HG03196 (cell line): ENCODE results near the gene DPP6.

Source experiments
- ATAC-seq: cut with Tn5 transposase; IDR thresholded peaks from one replicate; pipeline ENCODE4 v1.9.1; 2021; ENCODE audit not compliant: unreplicated experiment

DPP6 gene

DNA sequence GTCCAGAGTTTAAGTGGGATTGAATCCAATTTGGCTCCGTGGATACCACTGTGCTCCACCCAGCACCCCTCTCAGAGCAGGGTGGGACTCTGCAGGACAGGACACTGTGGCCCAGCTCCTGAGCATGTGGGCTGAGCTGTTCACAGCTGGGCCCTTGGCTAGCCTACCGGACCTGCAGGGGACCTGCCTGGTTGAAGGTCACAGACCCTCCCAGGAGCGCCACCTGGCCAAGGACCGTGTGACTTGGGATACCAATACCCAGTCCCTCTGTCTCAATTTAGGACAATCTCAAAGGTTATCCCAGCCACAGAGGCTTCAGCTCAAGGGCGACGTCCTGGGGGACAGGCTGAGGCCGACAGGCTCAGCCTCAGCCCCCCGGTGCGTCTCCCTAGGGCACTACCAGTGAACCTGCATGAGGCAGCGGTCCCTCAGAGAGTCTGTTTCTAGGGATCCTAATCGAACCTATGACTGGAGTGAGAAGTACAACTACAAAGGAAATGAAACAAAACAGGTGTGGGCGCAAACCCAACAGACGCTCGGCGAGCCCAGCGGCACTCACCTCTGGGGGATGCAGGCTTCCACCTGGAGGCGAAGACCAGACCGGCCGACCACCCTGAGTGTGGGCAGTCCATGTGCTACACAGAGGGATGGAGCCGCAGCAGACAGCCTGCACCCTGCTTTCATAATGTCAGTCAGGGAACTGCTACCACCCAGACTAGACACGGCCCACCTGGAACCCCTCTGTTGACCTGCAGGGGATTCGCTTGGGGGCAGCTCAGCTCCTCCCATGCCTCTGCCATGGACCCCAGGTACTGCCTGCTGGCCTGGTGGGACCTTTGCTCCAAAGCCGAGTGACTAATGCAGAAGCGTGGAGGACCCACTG is 847.0 kb downstream of the DPP6 start:
- ATAC-seq: no peak

DNA sequence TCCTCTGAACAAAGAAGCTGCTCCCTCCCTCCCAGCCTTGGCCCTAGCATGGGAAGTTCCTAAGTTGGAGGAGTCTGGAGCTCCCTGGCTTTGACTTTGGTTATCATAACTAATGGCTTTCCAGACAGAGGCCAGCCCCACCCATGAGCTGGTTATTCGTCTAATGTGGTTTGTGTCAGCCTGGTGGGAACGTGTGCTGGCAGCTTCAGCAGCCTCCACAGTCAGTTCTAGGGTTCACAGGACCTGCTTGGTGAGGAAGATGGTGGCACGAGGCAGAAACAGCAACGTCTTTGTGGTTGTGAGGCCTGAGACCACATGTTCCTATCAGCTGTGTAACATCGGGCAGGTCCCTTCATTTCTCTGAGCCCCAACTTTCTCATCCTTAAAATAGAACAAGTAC is 847.7 kb downstream of the DPP6 start:
- no peak for ATAC-seq

DNA sequence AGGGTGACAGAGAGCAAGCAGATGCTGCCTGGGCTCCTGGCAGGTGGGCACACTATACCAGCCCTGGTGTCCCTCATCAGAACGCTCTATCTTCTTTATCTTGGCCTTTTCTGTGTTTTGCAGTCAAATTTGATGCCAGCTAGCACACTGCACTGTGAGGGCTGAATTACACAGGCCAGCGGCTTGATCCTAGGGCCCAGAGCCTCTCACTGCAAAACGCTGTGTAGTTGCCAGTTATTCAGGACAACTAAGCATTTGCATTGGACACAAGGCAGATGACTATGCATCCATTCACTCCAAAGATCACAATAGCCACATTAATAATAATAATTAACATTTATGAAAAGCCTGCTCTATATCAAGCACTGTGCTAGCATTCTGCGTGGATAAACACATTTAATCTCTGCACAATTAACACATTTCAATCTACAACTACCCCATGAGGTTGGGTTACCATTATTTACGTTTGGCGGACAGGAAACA is 850.4 kb downstream of the DPP6 start:
- ATAC-seq: no peak

DNA sequence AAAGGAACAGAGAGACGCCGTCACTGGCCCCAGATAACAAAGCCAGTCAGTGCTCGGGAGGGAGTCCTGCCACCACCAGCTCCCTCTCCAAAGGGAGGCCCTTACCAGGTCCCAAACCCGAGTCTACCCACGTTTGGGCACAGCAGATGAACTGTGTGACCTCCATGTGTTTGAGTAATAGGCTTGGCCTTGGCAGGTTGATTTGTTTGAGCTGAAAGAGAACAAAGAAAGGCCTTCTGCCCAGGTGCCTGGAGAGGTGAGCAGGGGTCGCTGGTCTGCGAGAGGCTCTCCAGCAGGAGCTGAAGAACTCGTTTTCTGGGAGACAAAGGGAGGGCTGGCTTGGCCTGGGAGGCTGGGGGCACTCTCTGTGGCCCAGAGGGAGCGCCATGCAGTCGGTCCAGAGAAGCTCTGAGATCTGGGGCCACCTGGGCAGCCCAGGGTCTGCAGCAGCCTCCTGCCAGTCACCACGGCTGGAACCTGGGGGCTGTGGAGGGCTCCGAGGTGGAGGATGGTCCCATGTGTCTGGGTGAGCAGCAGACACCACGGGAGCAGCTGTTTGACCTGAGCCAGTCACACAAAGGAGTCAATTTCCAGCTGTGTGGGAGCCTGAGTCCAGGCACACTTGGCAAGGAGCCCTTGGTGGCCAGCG is 851.0 kb downstream of the DPP6 start:
- ATAC-seq: no peak

DNA sequence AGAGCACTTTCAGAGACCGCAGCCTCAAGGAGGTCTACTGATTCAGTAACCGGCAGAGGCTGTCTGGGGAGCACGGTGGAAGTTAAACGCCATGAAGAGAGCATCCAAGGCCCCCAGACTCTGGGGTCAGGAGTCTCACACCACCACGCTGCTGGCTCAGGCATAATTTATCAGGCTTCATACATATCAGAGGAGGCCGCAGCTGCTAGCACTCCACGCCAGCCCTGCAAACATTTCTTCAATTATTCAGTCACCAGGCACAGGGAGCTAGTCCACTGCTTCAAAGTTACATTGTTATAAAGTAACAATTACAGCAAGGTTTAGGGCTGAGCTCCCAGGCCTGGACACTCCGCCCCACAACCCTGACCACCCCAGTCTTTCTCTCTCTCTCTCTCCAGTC is 852.9 kb downstream of the DPP6 start:
- ATAC-seq: no peak

DNA sequence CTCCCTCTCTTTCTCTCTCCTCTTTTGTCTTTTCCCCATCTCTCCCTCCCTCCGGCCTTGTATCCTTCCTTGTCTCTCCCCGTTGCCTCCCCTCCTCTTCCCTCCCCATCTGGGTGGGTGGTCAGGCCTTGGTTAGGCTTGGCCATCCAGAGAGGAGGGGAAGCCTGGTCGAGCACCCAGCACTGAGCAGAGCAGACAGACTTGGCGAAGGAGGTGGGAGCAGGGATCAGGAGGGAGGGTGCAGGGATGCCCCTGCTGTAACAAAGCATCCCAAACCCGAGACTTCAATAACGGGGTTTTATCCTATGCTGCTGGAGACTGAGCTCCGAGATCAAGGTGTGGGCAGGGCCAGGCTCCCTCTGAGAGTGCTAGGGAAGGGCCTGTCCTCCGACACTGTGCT is 853.4 kb downstream of the DPP6 start:
- no peak for ATAC-seq

DNA sequence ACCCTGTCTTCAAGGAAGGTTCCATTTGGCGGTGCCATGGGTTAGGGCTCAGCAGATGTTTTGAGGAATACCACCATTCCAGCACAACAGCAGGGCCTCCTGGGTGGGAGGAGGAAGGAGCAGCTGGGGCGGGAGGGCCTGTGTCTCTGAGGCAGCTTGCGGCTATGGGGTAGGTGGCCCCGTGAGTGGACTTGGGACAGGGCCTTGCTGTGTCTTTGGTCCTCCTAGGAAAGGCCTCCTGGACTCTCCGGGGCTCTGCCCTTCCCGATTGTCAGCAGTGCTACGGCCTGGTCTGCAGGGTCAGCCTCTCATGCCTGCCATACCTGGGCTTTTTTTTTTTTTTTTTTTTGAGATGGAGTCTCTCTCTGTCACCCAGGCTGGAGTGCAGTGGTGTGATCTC is 854.0 kb downstream of the DPP6 start:
- ATAC-seq: no peak

DNA sequence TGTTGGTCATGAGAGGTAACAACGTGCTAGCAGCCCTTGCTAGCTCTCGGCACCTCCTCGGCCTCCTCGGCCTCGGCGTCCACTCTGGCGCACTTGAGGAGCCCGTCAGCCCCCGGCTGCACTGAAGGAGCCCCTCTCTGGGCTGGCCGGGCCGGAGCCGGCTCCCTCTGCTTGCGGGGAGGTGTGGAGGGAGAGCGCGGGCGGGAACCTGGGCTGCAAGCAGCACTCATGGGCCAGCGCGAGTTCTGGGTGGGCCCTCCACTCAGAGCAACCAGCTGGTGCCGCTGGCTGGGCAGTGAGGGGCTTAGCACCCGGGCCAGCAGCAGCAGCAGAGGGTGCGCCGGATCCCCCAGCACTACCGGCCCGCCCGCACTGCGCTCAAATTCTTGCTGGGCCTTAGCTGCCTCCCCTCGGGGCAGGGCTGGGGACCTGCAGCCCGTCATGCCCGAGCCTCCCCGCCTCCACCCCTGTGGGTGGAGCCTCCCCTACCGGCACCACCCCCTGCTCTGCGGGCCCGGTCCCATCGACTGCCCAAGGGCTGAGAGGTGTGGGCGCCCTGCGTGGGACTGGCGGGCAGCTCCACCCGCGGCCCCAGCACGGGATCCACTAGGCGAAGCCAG is 854.6 kb downstream of the DPP6 start:
- ATAC-seq: no peak

DNA sequence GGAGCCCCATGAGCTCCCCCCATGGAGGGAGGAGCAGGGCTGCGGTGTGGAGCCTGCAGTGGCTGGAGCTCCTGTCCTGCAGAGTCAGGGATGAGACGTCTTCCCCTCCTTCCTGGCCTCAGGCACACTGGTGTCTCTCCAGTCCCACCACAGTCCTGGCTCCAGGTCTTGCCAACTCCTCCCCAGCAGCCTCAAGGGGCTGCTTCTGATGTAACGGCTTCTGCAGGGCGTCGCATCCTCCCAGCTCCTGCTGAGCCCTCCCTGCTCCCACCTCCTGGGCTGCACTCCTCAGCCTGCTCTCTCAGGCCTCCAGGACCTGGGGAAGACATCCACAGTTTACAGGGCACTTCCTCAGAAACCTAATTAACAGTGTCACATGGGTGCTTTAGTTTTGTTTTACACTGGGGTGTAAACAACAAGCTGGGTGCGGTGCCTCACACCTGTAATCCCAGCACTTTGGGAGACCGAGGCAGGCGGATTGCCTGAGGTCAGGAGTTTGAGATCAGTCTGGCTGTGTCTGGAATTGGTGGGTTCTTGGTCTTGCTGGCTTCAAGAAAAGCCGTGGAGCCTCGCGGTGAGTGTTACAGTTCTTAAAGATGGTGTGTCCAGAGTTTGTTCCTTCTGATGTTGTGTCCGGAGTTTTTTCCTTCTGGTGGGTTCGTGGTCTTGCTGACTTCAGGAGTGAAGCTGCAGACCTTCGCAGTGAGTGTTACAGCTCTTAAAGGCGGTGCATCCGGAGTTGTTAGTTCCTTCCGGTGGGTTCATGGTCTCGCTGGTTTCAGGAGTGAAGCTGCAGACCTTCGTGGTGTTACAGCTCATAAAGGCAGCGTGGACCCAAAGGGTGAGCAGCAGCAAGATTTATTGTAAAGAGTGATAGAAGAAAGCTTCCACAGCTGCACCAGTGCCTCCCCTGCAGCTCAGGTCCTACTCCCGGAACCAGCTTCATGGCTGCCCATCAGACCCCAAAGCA is 855.7 kb downstream of the DPP6 start:
- no peak for ATAC-seq

DNA sequence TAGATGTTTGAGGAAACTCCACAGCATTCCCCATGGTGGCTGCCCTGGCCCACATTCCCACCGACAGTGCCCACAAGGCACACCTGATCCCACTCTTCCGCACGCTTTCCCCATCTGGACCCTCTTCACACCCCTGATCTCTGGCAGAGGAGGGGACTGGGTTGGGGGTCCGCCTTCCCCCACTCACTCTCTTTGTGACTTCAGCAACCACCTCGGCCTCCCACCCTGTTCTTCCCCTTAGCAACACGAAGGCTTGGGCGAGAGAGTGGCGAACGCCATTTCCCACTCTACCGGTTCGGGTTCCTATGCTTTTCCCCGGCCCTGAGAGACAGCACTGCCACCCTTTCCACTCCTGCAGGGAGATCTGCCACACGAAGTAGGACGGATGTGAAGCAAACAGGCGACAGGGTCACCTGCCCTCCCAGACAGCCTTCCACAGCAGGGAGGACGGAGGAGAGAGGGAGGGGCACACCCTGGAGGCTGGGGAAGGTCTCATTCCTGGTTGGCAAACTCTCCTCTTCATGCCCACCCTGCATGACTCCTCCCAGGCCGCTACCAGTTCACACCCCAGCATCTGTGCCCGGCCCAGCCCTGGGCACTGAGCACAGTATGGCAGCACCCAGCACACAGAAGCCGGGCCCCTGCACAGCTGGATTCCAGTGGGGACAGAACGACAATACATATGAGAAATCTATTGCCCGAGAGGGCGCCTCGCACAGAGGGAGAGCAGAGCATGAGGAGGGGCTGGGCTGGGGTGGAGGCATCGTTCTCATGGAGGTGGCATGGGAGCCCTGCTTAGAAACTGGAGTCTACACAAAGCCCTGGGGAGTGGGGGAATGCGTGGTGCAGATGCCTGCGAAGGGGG is 857.3 kb downstream of the DPP6 start:
- ATAC-seq: no peak

DNA sequence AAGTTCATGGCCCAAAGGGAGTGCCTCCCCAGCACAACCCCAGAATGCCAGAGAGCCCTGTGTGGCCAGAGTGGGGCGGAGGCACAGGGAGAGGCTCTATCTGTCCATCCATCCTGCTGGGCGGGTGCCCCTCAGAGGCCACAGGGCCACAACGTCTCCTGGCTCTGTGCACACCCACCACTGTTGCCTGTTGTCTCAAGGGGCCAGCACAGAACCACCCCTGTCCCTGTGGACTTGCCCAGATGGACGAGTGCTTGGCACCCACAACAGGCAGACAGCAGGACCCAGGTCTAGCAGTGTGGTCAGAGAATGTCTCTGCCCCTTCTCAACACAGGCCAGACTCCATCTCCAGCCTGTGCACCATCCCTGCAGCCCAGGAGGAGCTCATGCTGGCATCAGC is 857.9 kb downstream of the DPP6 start:
- no peak for ATAC-seq

DNA sequence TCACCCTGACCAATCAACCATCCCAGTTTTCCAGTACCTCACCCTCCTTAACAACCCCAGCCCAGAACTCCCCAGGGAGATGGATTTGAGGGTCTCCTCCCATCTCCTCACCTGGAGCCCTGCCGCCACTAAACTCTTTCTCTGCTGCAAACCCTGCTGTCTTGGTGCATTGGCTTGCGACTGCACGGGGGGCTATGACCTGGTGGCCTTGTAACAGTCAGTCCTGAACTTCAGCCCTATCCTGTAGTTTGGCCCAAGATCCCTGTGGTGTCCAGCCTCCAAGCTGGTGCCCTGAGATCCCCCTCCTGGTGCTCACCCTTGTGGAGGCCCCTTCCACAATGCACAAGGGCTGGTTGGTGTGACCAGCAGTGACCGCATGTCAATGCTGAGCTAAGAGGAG is 858.8 kb downstream of the DPP6 start:
- ATAC-seq: no peak

DNA sequence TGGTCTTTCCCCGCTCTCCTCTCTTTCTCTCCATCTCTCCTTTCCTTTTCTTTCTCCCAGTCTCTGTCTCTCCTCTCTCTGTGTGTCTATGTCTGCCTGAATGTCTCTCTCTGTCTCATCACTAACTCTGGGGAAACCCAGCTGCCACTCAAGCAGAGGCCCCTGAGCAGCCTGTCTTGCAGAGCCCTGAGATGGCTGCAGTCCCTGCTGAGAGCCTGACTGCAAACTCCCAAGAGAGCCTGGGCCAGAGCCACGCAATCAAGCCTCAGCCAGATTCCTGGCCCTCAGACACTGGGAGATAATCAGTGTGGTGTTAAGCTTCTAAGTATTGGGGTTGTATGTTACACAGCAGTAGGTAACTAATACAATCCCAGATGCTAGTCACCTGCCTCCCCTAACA is 859.2 kb downstream of the DPP6 start:
- no peak for ATAC-seq

DNA sequence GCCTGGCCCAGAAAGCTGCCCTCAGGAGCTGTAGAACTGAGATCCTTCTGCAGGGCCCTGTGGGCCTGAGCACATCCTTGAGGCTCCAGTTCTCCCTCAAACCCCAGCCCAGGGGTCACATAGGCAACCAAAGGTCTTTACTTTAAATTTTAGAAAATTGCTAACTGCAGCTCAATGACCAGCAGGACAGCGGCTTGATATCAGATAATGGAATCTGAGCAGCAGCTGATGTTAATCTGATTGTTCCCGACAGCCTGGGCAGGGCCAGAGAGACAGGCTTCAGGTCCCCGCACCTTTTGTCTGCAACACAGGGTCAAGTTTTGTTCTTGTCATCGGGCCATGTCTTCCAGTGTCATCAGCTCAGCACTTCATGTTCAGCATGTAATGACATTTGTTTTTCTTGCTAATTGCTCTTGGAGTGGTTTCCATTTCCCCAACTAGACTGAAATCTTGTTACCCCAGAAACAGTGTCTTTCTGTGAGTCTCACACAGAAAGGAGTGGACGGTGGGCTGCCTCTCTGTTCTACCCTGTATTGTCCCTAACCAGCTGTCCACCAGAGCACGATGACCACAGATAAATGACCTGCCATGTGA is 859.8 kb downstream of the DPP6 start:
- no peak for ATAC-seq

DNA sequence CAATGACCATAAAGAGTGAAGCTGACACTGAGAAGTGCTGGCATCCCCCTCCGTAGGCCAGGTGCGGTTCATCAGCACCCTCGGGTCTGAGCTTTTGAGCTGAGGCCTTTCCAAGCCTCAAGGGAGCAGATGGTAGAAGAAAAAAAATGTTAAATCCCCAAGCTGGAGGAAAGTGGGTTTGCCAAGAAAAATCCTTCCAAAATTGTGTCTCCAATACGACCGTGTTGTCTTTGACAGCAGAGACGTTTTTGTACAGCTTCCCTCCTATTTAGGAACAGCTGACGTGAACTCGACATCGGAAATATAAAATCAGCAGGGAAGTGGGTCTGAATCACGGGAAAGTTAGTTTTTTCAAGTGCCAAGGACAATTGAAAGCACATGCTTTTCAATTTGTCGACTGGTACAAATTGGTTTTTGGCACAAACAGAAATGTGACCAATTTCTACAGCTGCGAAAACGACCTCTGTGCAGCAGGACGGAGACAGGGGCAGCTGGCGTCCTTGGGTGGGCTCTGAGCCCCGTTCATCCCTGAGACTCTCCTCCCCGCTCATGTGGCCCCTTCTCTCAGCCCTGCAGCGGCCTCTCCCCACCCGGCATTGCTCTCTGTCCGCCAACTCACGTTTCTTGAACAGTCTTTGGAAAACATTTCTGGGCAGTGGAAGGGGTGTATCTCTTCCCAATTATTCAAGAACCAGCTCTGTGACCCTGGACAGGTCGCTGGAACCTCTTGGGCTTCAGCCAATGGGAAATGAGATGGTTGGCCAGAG is 860.9 kb downstream of the DPP6 start:
- ATAC-seq: no peak

DNA sequence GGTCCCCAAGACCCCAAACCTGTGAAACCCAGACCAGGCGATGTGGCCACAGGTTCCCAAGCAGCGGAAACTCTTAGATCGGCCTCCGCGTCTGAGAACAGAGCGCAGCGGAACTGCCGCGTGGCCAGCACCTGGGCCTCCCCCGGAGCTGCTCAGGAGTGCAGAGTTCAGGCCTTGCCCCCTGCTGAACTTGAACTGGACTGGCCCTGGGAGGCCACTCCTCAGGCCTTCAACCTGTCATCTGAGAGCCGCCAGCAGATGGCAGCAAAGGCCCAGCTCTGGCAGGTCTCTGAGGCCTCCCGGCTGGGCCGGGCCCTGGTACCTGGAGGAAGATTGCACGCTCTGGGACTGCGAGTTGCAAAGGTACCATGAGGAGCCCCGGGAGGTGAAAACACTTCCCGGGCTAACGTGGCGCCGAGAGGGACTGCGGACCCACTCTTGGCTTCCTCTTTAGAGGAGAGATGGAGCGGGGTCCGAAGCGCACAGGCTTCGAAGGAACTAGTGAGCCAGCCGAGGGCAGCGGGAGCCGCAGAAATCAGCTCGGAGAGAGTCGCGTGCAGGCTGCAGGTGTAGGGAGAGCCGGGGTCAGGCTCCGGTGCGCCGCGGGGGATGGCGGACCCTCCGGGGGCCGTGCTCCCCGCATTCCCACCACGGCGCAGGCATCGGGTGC is 861.6 kb downstream of the DPP6 start:
- peak; percentile 97 for ATAC-seq

DNA sequence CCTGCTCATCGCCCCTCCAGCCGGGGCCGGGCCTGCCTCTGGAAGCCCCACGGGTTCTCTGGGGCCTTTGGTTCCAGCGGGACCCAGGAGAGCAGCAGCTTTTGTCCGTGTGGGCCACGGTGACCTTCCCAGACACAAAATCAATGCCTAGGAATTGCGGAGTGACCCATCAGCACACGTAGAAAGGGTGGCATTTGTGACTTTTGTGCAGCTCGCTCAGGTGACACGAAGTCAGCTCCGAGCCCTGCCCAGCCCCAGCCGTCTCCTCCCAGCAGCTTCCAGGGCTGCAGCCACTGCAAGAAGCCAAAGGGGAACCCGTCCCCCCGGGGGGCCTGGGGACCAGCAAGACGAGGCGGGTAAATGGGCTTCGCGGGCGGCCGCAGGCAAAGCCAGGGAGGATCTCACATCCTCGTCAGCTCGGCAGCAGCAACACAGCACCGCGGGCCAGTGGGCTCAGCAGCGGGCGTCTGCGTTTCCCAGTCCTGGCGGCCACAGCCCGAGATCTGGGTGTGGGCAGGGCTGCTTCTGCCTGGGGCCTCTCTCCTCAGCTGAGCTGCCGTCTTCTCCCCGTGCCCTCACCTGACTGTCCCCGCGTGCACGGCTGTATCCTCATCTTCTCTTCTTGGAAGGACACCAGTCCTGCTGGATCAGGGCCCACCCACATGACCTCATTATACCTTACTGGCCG is 862.3 kb downstream of the DPP6 start:
- peak; percentile 16 for ATAC-seq

DNA sequence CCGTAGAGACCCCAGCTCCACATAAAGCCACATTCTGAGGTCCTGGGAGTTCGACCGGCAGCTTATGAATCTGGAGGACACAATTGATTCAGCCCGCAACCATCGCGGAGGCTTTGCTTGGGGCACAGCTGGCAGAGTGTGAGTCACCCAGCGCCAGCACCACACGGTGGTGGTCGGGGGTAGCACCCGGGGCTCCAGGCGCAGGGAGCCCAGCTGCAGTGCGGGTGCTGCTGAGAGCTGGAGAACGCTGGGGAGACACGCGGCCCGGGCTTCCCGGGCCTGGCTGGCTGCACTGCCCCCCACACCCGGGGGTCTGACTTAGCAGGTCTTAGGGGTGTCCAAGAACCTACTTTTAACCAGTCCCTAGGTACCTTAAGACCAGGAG is 862.8 kb downstream of the DPP6 start:
- no peak for ATAC-seq
